Activated T-cell treated with anti-CD3 and anti-CD28 coated beads, Interleukin-2, amount 50 U/mL, for 1 hour (primary cell): Measurements from ENCODE around the gene KCNJ1.

Source experiments
- DNase-seq: peaks from one replicate; pipeline ENCODE4 v3.0.0-alpha.2; 2020

Gene KCNJ1

GRCh38 chr11:128819198-128819597 lies 47.9 kb downstream of the KCNJ1 start:
- DNase-seq, result no peak

GRCh38 chr11:128814856-128815705 lies 52.0 kb downstream of the KCNJ1 start:
- no peak for DNase-seq

GRCh38 chr11:128813729-128814128 lies 53.4 kb downstream of the KCNJ1 start:
- DNase-seq, result no peak

GRCh38 chr11:128810784-128811514 lies 56.1 kb downstream of the KCNJ1 start:
- no peak for DNase-seq

GRCh38 chr11:128809128-128809527 lies 58.0 kb downstream of the KCNJ1 start:
- no peak for DNase-seq

GRCh38 chr11:128807909-128808308 lies 59.2 kb downstream of the KCNJ1 start:
- no peak for DNase-seq

- DNase-seq, result no peak
Observed at GRCh38 chr11:128806506-128807261, 60.4 kb downstream of the KCNJ1 start.

- DNase-seq, result no peak
Observed at GRCh38 chr11:128804481-128804880, 62.6 kb downstream of the KCNJ1 start.

- DNase-seq, result no peak
Observed at GRCh38 chr11:128803449-128804245, 63.4 kb downstream of the KCNJ1 start.

- DNase-seq, result no peak
Observed at GRCh38 chr11:128803011-128803410, 64.1 kb downstream of the KCNJ1 start.

- DNase-seq, result no peak
Observed at GRCh38 chr11:128802358-128802981, 64.6 kb downstream of the KCNJ1 start.

GRCh38 chr11:128800871-128801417 lies 66.2 kb downstream of the KCNJ1 start:
- no peak for DNase-seq

GRCh38 chr11:128796270-128796669 lies 70.8 kb downstream of the KCNJ1 start:
- DNase-seq, result no peak

GRCh38 chr11:128790196-128790595 lies 76.9 kb downstream of the KCNJ1 start:
- DNase-seq, result no peak

- no peak for DNase-seq
Observed at GRCh38 chr11:128789497-128790150, 77.5 kb downstream of the KCNJ1 start.
